SK-N-SH (cell line): ENCODE measurements around the gene MTR. TPM values are rescaled to one million over a fixed set of nuclear protein-coding genes. Genes with fewer than 3 reads are reported as not detected.

Experiments used
- CTCF ChIA-PET: fragments of 300-600, 350-600 bp; formaldehyde crosslinking; extraction: SDS; loops from one replicate; lab custom pipeline; 2021; lab: Yijun Ruan, JAX
- POLR2A ChIA-PET: fragments of 350-600 bp; sonication (Branson Sonifier 250); formaldehyde crosslinking; extraction: SDS; loops from one replicate; lab custom pipeline; 2020; ENCODE audit warnings: antibody characterized with exemption, inconsistent platforms; lab: Yijun Ruan, JAX
- DNase-seq: peaks from one replicate; pipeline ENCODE4 v3.0.0; 2012
- H2AFZ ChIP-seq: fragments of 200-600 bp; sonication (generic); 2 replicates; pipeline ENCODE4 v1.8.1; 2016; ENCODE audit warnings: antibody characterized with exemption, mild to moderate bottlenecking, low read depth
- H3F3A ChIP-seq: fragments of 200-600 bp; sonication (generic); replicated peaks from 2 replicates; pipeline ENCODE3; 2016; ENCODE audit warnings: antibody characterized with exemption, mild to moderate bottlenecking; ENCODE audit not compliant: insufficient read depth
- H3K27ac ChIP-seq, 2 experiments: fragments of 200-500 bp in 1 of 2; fragments of 200-600 bp in 1 of 2; sonication (Bioruptor generic) in 1 of 2; sonication (generic), shearing (Covaris generic) in 1 of 2; 2 replicates each; pipeline versions ENCODE4 v1.5.1 to v1.6.1; 2014 to 2016; ENCODE audit warnings: low read depth in 2 of 2, inconsistent platforms in 1 of 2, low read length in 1 of 2, mild to moderate bottlenecking in 1 of 2, mixed read lengths in 1 of 2
- H3K27me3 ChIP-seq: fragments of 200-600 bp; sonication (generic), shearing (Covaris generic); 2 replicates; pipeline ENCODE4 v1.6.1; 2016; ENCODE audit warnings: mixed run types; ENCODE audit not compliant: insufficient read depth
- H3K36me3 ChIP-seq, 2 experiments: fragments of 200-500 bp in 1 of 2; fragments of 200-600 bp in 1 of 2; sonication (Bioruptor generic) in 1 of 2; sonication (generic) in 1 of 2; replicated peaks in 1 of 2; 2 replicates each; pipeline versions ENCODE3 to v1.5.1; 2014 to 2016; ENCODE audit warnings: low read length in 1 of 2, mild to moderate bottlenecking in 1 of 2; ENCODE audit not compliant: insufficient read depth in 2 of 2, control insufficient read depth in 1 of 2
- H3K4me1 ChIP-seq, 2 experiments: fragments of 200-500 bp in 1 of 2; fragments of 200-600 bp in 1 of 2; sonication (Bioruptor generic) in 1 of 2; sonication (generic), shearing (Covaris generic) in 1 of 2; 2 replicates each; pipeline versions ENCODE4 v1.5.1 to v1.6.1; 2014 to 2016; ENCODE audit warnings: low read depth in 1 of 2, low read length in 1 of 2, mixed run types in 1 of 2; ENCODE audit not compliant: insufficient read depth in 2 of 2, control insufficient read depth in 1 of 2
- H3K4me2 ChIP-seq: fragments of 200-600 bp; sonication (generic), shearing (Covaris generic); 2 replicates; pipeline ENCODE4 v1.6.1; 2017; ENCODE audit warnings: mixed run types
- H3K4me3 ChIP-seq, 2 experiments: fragments of 200-500 bp in 1 of 2; fragments of 200-600 bp in 1 of 2; sonication (Bioruptor generic) in 1 of 2; sonication (generic), shearing (Covaris generic) in 1 of 2; 2 replicates each; pipeline versions ENCODE4 v1.5.1 to v1.8.1; 2014 to 2016; ENCODE audit warnings: low read depth in 2 of 2, inconsistent platforms in 1 of 2, low read length in 1 of 2, mild to moderate bottlenecking in 1 of 2, mixed read lengths in 1 of 2, moderate library complexity in 1 of 2
- H3K79me2 ChIP-seq: fragments of 200-600 bp; sonication (generic); 2 replicates; pipeline ENCODE4 v1.8.1; 2017; ENCODE audit warnings: mild to moderate bottlenecking; ENCODE audit not compliant: insufficient read depth
- H3K9ac ChIP-seq: fragments of 200-600 bp; sonication (generic); 2 replicates; pipeline ENCODE4 v1.6.1; 2017; ENCODE audit warnings: mixed run types
- H3K9me2 ChIP-seq: fragments of 200-600 bp; sonication (generic); 2 replicates; pipeline ENCODE4 v1.6.1; 2017; ENCODE audit warnings: mixed run types
- H3K9me3 ChIP-seq: fragments of 200-600 bp; sonication (generic); 2 replicates; pipeline ENCODE4 v1.6.1; 2017; ENCODE audit warnings: mixed run types, mild to moderate bottlenecking, moderate library complexity
- H4K20me1 ChIP-seq: fragments of 200-600 bp; sonication (generic); 2 replicates; pipeline ENCODE4 v1.6.1; 2017; ENCODE audit warnings: mild to moderate bottlenecking, mixed run types; ENCODE audit not compliant: insufficient read depth
- CHD2 ChIP-seq: fragments of 150-350 bp; IDR thresholded peaks from 2 replicates; pipeline ENCODE4 v1.6.1; 2018; ENCODE audit warnings: low read length; ENCODE audit not compliant: partially characterized antibody
- EP300 ChIP-seq, 2 experiments: IDR thresholded peaks; 2 replicates each; pipeline versions ENCODE4 v1.4.0 to v1.6.1; 2012; ENCODE audit warnings: borderline replicate concordance in 1 of 2, low read depth in 1 of 2, low read length in 1 of 2
- FOXJ3 ChIP-seq: sonication (generic); formaldehyde crosslinking; IDR thresholded peaks from 2 replicates; pipeline ENCODE4 v1.5.1; 2020; ENCODE audit warnings: mild to moderate bottlenecking, missing genetic modification reagents
- GATA2 ChIP-seq: sonication (generic); formaldehyde crosslinking; IDR thresholded peaks from 2 replicates; pipeline ENCODE4 v1.5.0; 2020; ENCODE audit warnings: mild to moderate bottlenecking, missing genetic modification reagents
- MXI1 ChIP-seq: IDR thresholded peaks from 2 replicates; pipeline ENCODE4 v1.6.1; 2012; ENCODE audit warnings: mild to moderate bottlenecking, low read depth, low read length, improper control_type of control experiment
- RAD21 ChIP-seq: IDR thresholded peaks from 2 replicates; pipeline ENCODE4 v1.6.1; 2012; ENCODE audit warnings: mild to moderate bottlenecking, low read length
- RCOR1 ChIP-seq: fragments of 150-350 bp; IDR thresholded peaks from 2 replicates; pipeline ENCODE4 v1.6.1; 2017; ENCODE audit warnings: antibody characterized with exemption, low read length
- RXRA ChIP-seq: IDR thresholded peaks from 2 replicates; pipeline ENCODE4 v1.4.0; 2012; ENCODE audit warnings: low read depth, mild to moderate bottlenecking, borderline replicate concordance
- SMC3 ChIP-seq: IDR thresholded peaks from 2 replicates; pipeline ENCODE4 v1.6.1; 2012; ENCODE audit warnings: low read depth, low read length, improper control_type of control experiment
- TCF12 ChIP-seq: IDR thresholded peaks from 2 replicates; pipeline ENCODE4 v1.4.0; 2012
- WGBS: methylation state at CpG from one replicate; pipeline ENCODE4 v1.1.6; 2017; ENCODE audit warnings: low lambda C conversion rate; 5-methylcytosine and 5-hydroxymethylcytosine counted together
- polyA plus RNA-seq, 3 experiments: library from polyadenylated mRNA; depleted of rRNA; stranded (reverse); fragments of >200 nt; gene quantifications; 2 replicates each; pipeline ENCODE4 v1.2.3, GENCODE V29; 2012
- TF ChIP-seq, protein P1 (sequence below): IDR thresholded peaks from 2 replicates; pipeline ENCODE4 v1.4.0; 2012; ENCODE audit warnings: low read depth
- TF ChIP-seq, protein P2 (sequence below): IDR thresholded peaks from 2 replicates; pipeline ENCODE4; 2012
- TF ChIP-seq, protein P3 (sequence below): fragments of 200-600 bp; sonication (generic); IDR thresholded peaks from 2 replicates; pipeline ENCODE4 v1.6.1; 2017; ENCODE audit warnings: antibody characterized with exemption, mild to moderate bottlenecking, moderate library complexity
- TF ChIP-seq, protein P4 (sequence below): fragments of 150-350 bp; IDR thresholded peaks from 2 replicates; pipeline ENCODE4 v1.6.1; 2016; ENCODE audit warnings: mild to moderate bottlenecking, low read depth, low read length

MTR gene
- polyA plus RNA-seq, 1 of the 3 experiments (the other 2 are of a cell fraction), result 5.4 TPM

DNA sequence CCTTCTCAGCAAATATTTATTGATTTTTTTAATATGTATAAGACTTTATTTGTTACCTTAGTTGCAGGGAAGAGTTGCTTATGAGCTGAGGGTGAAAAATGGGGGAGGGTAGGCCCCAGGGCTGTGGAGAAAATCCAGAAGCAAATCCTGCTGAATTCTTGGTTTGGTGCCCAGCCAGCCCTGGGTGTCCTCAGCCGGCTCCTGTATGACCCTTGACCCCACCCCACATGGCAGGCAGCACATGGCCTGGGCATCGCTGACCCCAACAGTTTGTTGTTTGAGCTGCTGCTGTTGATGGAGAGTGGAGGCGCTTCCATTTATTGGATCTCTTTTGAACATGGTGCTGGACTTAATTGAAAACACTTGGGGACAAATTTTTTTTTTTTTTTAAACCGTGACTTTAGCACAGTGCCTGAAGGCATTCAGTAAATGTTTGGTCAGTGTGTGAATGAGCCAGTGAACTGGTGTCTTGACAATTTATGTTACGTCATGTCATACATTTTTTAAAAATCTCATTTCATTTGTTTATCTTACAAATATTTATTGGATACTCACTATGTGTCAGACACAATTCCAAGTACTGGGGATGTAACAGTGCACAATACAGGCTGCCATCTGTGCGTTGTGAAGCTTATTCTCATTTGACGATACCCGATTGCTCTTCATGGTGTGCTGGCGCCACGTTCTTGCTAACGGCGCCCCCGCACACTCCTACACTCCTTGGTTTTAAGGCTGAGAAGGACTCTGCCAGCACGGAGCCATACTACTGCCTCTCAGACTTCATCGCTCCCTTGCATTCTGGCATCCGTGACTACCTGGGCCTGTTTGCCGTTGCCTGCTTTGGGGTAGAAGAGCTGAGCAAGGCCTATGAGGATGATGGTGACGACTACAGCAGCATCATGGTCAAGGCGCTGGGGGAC is 98.8 kb downstream of the MTR start:
- no peaks in the 10 kb centered on the region for H4K20me1 ChIP-seq
- TF ChIP-seq EP300 (IDR thresholded peaks at IDR 0.05; ENCODE audit: borderline replicate concordance in 1 of 2, low read depth in 1 of 2, low read length in 1 of 2) (peak in 1 of 2 experiments; percentile 50; a peak in 2 of 4 replicates), MXI1 (peak; percentile 25; the same call in 1 of the 2 replicates)
- TF ChIP-seq, protein P1, sequence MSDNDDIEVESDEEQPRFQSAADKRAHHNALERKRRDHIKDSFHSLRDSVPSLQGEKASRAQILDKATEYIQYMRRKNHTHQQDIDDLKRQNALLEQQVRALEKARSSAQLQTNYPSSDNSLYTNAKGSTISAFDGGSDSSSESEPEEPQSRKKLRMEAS, result no peak
- H3K9ac ChIP-seq, result no peak overlapping the region
- H3F3A ChIP-seq, result no peaks in the 10 kb centered on the region
- H3K27ac ChIP-seq, result peak overlapping the region in 1 of 2 experiments; percentile 97; a peak in 2 of 4 replicates
- H3K27me3 ChIP-seq, result no peaks in the 10 kb centered on the region
- no peak overlapping the region for H3K4me3 ChIP-seq
- DNase-seq, result peak; percentile 52
- H3K9me3 ChIP-seq, result no peaks in the 10 kb centered on the region
- no peak overlapping the region for H2AFZ ChIP-seq
- no peaks in the 10 kb centered on the region for H3K79me2 ChIP-seq
- no peak overlapping the region for H3K4me2 ChIP-seq
- CTCF ChIA-PET, result interaction anchor here (0.8 to 1.9 kb wide), 6 partner anchors 14 to 493 kb away, joined by 3 to 7 read pairs (median 4); partner anchors contain the start of gene RYR2
- H3K36me3 ChIP-seq, result peaks cover 30 to 67% of the 10 kb centered on the region in 2 experiments
- POLR2A ChIA-PET, result no interaction called here
- whole genome bisulfite sequencing, result 79% methylated on average over 18 of the region's 19 CpGs
- H3K9me2 ChIP-seq, result no peaks in the 10 kb centered on the region
- H3K4me1 ChIP-seq, result peaks cover 0 to 59% of the 10 kb centered on the region in 2 experiments; a peak in 2 of 4 replicates

DNA sequence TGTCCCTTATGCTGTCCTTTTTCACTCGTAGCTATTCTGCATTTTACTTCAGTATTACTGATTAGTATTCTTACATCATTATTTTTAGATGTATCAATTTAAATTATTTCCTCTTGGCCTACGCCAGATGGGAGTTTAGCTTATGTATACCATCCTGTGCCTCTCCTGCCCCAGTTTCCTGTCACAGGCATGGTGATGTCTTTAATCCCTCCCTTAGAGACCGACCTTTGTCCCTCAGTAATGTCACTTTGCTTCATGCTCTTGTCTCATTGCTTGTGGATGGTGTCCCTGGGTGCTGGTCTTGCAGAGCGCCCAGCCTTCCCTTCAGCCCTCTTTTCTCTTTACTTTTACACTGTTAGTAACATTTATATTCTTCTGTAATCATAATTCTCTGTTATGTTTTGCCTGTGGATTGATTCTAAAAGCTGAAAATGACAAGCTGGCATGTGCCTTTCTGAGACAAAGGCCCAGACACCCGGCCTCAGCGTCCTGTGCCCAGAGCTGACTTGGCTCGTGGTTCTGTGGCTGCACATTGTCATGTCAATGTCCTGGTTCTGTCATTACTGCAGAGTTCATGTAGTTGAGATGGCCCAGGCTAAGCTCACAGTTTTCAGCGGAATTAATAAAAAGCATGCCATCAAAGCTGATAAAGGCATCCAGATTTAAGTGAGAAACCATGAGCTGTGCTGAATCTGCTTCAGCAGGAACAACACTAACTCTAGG is 100.7 kb downstream of the MTR start:
- no peaks in the 10 kb centered on the region for H3K9me3 ChIP-seq
- no peak overlapping the region for H3K4me2 ChIP-seq
- DNase-seq, result peak; percentile 70
- no peaks in the 10 kb centered on the region for H3K79me2 ChIP-seq
- H3K27me3 ChIP-seq, result no peaks in the 10 kb centered on the region
- H3F3A ChIP-seq, result no peaks in the 10 kb centered on the region
- peaks cover 40 to 69% of the 10 kb centered on the region in 2 experiments for H3K36me3 ChIP-seq
- H3K4me1 ChIP-seq, result peaks cover 0 to 47% of the 10 kb centered on the region in 2 experiments; a peak in 2 of 4 replicates
- peak in 1 of 2 experiments; percentile 90; a peak in 2 of 4 replicates for TF ChIP-seq EP300 (IDR thresholded peaks at IDR 0.05; ENCODE audit: borderline replicate concordance in 1 of 2, low read depth in 1 of 2, low read length in 1 of 2)
- TF ChIP-seq GATA2, result peak; percentile 76
- peak; percentile 5; the same call in 1 of the 2 replicates for TF ChIP-seq SMC3
- peak; percentile 36 for TF ChIP-seq CHD2
- no peak for TF ChIP-seq RXRA
- TF ChIP-seq, protein P2, sequence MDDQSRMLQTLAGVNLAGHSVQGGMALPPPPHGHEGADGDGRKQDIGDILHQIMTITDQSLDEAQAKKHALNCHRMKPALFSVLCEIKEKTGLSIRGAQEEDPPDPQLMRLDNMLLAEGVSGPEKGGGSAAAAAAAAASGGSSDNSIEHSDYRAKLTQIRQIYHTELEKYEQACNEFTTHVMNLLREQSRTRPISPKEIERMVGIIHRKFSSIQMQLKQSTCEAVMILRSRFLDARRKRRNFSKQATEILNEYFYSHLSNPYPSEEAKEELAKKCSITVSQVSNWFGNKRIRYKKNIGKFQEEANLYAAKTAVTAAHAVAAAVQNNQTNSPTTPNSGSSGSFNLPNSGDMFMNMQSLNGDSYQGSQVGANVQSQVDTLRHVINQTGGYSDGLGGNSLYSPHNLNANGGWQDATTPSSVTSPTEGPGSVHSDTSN, result no peak
- TF ChIP-seq, protein P3, sequence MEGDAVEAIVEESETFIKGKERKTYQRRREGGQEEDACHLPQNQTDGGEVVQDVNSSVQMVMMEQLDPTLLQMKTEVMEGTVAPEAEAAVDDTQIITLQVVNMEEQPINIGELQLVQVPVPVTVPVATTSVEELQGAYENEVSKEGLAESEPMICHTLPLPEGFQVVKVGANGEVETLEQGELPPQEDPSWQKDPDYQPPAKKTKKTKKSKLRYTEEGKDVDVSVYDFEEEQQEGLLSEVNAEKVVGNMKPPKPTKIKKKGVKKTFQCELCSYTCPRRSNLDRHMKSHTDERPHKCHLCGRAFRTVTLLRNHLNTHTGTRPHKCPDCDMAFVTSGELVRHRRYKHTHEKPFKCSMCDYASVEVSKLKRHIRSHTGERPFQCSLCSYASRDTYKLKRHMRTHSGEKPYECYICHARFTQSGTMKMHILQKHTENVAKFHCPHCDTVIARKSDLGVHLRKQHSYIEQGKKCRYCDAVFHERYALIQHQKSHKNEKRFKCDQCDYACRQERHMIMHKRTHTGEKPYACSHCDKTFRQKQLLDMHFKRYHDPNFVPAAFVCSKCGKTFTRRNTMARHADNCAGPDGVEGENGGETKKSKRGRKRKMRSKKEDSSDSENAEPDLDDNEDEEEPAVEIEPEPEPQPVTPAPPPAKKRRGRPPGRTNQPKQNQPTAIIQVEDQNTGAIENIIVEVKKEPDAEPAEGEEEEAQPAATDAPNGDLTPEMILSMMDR, result no peak
- peak; percentile 9; the same call in 1 of the 2 replicates for TF ChIP-seq RAD21
- peak; percentile 81; the same call in 1 of the 2 replicates for TF ChIP-seq RCOR1
- TF ChIP-seq FOXJ3, result no peak
- TF ChIP-seq MXI1, result peak; percentile 90
- TF ChIP-seq TCF12, result peak; percentile 28; the same call in 1 of the 2 replicates
- TF ChIP-seq, protein P4, sequence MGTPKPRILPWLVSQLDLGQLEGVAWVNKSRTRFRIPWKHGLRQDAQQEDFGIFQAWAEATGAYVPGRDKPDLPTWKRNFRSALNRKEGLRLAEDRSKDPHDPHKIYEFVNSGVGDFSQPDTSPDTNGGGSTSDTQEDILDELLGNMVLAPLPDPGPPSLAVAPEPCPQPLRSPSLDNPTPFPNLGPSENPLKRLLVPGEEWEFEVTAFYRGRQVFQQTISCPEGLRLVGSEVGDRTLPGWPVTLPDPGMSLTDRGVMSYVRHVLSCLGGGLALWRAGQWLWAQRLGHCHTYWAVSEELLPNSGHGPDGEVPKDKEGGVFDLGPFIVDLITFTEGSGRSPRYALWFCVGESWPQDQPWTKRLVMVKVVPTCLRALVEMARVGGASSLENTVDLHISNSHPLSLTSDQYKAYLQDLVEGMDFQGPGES, result no peak
- H3K27ac ChIP-seq, result peak overlapping the region in 1 of 2 experiments; percentile 97; a peak in 2 of 4 replicates
- CTCF ChIA-PET, result interaction anchor here (1.2 to 2.0 kb wide), 5 partner anchors 12 to 491 kb away, joined by 4 to 9 read pairs (median 6); partner anchors contain the start of gene RYR2
- H3K9ac ChIP-seq, result no peak overlapping the region
- H3K9me2 ChIP-seq, result no peaks in the 10 kb centered on the region
- WGBS, result 64% methylated on average over 8 of the region's 8 CpGs
- H4K20me1 ChIP-seq, result no peaks in the 10 kb centered on the region
- no peak overlapping the region for H2AFZ ChIP-seq
- POLR2A ChIA-PET, result interaction anchor here (1.2 to 2.8 kb wide), 2 partner anchors 11 to 386 kb away, joined by 4 to 11 read pairs; no protein-coding TSS in a partner anchor
- no peak overlapping the region for H3K4me3 ChIP-seq
